GM23338 (cell line): Measurements from ENCODE around the gene R3HCC1L.

Experiments used
- CREB1 ChIP-seq: fragments of 250-450 bp; sonication (Bioruptor Pico); IDR thresholded peaks from 2 replicates; pipeline ENCODE4 v1.5.0; 2020; ENCODE audit warnings: low read depth, mild to moderate bottlenecking, moderate library complexity
- EZH2 ChIP-seq: fragments of 200-600 bp; sonication (generic); IDR thresholded peaks from one replicate; pipeline ENCODE4 v1.8.0; 2017; ENCODE audit warnings: antibody characterized with exemption, mild to moderate bottlenecking, low read depth; ENCODE audit not compliant: unreplicated experiment
- POLR2AphosphoS5 ChIP-seq: IDR thresholded peaks from 2 replicates; pipeline ENCODE4 v1.6.1; 2016; ENCODE audit warnings: antibody characterized with exemption, low read depth
- REST ChIP-seq: IDR thresholded peaks from one replicate; pipeline ENCODE4 v1.6.1; 2018; ENCODE audit warnings: antibody characterized with exemption; ENCODE audit not compliant: unreplicated experiment
- STAT1 ChIP-seq: IDR thresholded peaks from one replicate; pipeline ENCODE4 v1.6.1; 2016; ENCODE audit warnings: antibody characterized with exemption; ENCODE audit not compliant: unreplicated experiment
- ZNF331 ChIP-seq: fragments of 250-450 bp; sonication (Bioruptor Pico); IDR thresholded peaks from 2 replicates; pipeline ENCODE4 v1.5.0; 2020; ENCODE audit warnings: low read depth, mild to moderate bottlenecking, moderate library complexity
- TF ChIP-seq, protein P1 (sequence below), 2 experiments: fragments of 200-600 bp in 1 of 2; sonication (generic) in 1 of 2; conservative IDR thresholded peaks; 2 replicates each; pipeline versions ENCODE4 v1.5.1 to v1.6.1; 2016 to 2017; ENCODE audit warnings: antibody characterized with exemption in 2 of 2, low read depth in 2 of 2, mild to moderate bottlenecking in 2 of 2, moderate library complexity in 1 of 2

- no peak for TF ChIP-seq POLR2AphosphoS5
- TF ChIP-seq ZNF331 (CRISPR knock-in tag), result no peak
- TF ChIP-seq EZH2, result no peak
- TF ChIP-seq, protein P1, sequence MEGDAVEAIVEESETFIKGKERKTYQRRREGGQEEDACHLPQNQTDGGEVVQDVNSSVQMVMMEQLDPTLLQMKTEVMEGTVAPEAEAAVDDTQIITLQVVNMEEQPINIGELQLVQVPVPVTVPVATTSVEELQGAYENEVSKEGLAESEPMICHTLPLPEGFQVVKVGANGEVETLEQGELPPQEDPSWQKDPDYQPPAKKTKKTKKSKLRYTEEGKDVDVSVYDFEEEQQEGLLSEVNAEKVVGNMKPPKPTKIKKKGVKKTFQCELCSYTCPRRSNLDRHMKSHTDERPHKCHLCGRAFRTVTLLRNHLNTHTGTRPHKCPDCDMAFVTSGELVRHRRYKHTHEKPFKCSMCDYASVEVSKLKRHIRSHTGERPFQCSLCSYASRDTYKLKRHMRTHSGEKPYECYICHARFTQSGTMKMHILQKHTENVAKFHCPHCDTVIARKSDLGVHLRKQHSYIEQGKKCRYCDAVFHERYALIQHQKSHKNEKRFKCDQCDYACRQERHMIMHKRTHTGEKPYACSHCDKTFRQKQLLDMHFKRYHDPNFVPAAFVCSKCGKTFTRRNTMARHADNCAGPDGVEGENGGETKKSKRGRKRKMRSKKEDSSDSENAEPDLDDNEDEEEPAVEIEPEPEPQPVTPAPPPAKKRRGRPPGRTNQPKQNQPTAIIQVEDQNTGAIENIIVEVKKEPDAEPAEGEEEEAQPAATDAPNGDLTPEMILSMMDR (conservative IDR thresholded peaks at IDR 0.05; ENCODE audit: low read depth in 2 of 2), result no peak
- TF ChIP-seq REST, result no peak
- no peak for TF ChIP-seq CREB1 (CRISPR knock-in tag)
- no peak for TF ChIP-seq STAT1
Measured at GRCh38 chr10:98205351-98205750, 70.9 kb downstream of the R3HCC1L start.
